OCI-LY3 (cell line): Measurements from ENCODE around the gene RSAD1.

Experiments used
- CTCF ChIP-seq: fragments of 200-600, 300-600 bp; sonication (generic); IDR thresholded peaks from 2 replicates; pipeline ENCODE4 v1.5.1; 2014; ENCODE audit warnings: antibody characterized with exemption, low read length, low read depth
- EZH2phosphoT487 ChIP-seq: fragments of 200-600 bp; shearing (Covaris generic); IDR thresholded peaks from 2 replicates; pipeline ENCODE4 v1.6.1; 2018; ENCODE audit warnings: antibody characterized with exemption, mixed run types, low read depth

- TF ChIP-seq CTCF (no peak), EZH2phosphoT487 (no peak)
These were observed 23.8 kb downstream of the RSAD1 start for GRCh38 chr17:50502301-50502990.
